GM19328 (cell line): ENCODE results near the gene BANF2.

Source experiments
- ATAC-seq: cut with Tn5 transposase; IDR thresholded peaks from one replicate; pipeline ENCODE4 v1.9.1; 2021; ENCODE audit warnings: mild to moderate bottlenecking, moderate library complexity; ENCODE audit not compliant: unreplicated experiment

Gene BANF2

GRCh38 chr20:17732907-17733521, 33.2 kb downstream of the BANF2 start:
- ATAC-seq = no peak

- no peak for ATAC-seq
These were observed 34.1 kb downstream of the BANF2 start for GRCh38 chr20:17733767-17734304.

- no peak for ATAC-seq
These were observed 34.6 kb downstream of the BANF2 start for GRCh38 chr20:17734374-17734773.

GRCh38 chr20:17735206-17735804, 35.5 kb downstream of the BANF2 start:
- ATAC-seq = no peak

GRCh38 chr20:17735959-17736621, 36.3 kb downstream of the BANF2 start:
- no peak for ATAC-seq

- no peak for ATAC-seq
These were observed 38.4 kb downstream of the BANF2 start for GRCh38 chr20:17738154-17738553.

- ATAC-seq = no peak
These were observed 41.5 kb downstream of the BANF2 start for GRCh38 chr20:17741220-17741619.

GRCh38 chr20:17742731-17743130, 43.0 kb downstream of the BANF2 start:
- no peak for ATAC-seq

- ATAC-seq = no peak
These were observed 43.9 kb downstream of the BANF2 start for GRCh38 chr20:17743677-17744076.

- ATAC-seq = no peak
These were observed 47.7 kb downstream of the BANF2 start for GRCh38 chr20:17747431-17747846.

- no peak for ATAC-seq
These were observed 48.5 kb downstream of the BANF2 start for GRCh38 chr20:17748279-17748678.

- no peak for ATAC-seq
These were observed 49.8 kb downstream of the BANF2 start for GRCh38 chr20:17749626-17749977.

- no peak for ATAC-seq
These were observed 50.4 kb downstream of the BANF2 start for GRCh38 chr20:17749978-17750721.

GRCh38 chr20:17750722-17751045, 50.9 kb downstream of the BANF2 start:
- ATAC-seq = no peak

- ATAC-seq = no peak
These were observed 51.9 kb downstream of the BANF2 start for GRCh38 chr20:17751640-17752039.

- ATAC-seq = no peak
These were observed 52.7 kb downstream of the BANF2 start for GRCh38 chr20:17752459-17752858.

- ATAC-seq = no peak
These were observed 53.8 kb downstream of the BANF2 start for GRCh38 chr20:17753516-17753915.

GRCh38 chr20:17756529-17756928, 56.8 kb downstream of the BANF2 start:
- ATAC-seq = no peak

GRCh38 chr20:17757496-17757895, 57.7 kb downstream of the BANF2 start:
- ATAC-seq = no peak

- no peak for ATAC-seq
These were observed 58.2 kb downstream of the BANF2 start for GRCh38 chr20:17758010-17758409.

- no peak for ATAC-seq
These were observed 58.7 kb downstream of the BANF2 start for GRCh38 chr20:17758512-17758911.

- no peak for ATAC-seq
These were observed 59.7 kb downstream of the BANF2 start for GRCh38 chr20:17759449-17759848.
